ENCODE results near the gene WDR48. TPM values are rescaled to one million over a fixed set of nuclear protein-coding genes. Genes with fewer than 3 reads are reported as not detected.

The WDR48 gene
- polyA plus RNA-seq, 3 donors: 10.3 to 15.0 (median 11.3) TPM

DNA sequence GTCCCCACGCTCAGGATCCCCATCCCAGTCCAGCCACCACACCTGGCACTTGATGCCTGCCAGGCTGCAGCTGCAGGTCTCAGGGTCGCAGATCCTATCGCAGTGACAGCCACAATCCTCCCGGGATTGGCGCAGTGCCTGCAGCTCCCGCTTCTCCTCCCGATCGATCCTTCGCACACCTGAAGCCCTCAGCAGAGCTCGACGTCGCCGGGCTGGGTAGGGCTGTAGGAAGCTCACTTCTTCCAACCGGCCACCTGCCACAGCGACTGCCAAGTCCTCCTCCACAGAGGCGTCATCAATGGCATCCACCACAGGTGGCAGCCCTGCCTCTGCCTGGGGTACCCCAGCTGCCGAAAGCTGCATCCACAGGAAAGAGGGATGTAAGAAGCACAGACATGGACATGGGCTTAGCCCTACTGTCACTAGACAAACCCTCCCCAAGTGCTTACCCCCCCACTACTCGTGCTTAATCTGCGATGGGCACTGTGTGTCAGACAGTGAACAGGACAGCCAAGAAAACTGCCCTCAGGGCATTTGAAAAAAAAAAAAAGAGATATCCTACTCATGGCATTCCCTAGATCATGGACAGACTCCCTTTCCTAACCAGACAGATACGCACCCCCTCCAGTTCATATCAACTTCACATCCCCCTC is 92.4 kb downstream of the WDR48 start:
- no peak overlapping the region for H3K27ac ChIP-seq (ENCODE audit: low read depth, low read length)
- WGBS, 3 donors: 59 to 93% (median 87%) methylated on average over 19 to 20 of the region's 20 CpGs

DNA sequence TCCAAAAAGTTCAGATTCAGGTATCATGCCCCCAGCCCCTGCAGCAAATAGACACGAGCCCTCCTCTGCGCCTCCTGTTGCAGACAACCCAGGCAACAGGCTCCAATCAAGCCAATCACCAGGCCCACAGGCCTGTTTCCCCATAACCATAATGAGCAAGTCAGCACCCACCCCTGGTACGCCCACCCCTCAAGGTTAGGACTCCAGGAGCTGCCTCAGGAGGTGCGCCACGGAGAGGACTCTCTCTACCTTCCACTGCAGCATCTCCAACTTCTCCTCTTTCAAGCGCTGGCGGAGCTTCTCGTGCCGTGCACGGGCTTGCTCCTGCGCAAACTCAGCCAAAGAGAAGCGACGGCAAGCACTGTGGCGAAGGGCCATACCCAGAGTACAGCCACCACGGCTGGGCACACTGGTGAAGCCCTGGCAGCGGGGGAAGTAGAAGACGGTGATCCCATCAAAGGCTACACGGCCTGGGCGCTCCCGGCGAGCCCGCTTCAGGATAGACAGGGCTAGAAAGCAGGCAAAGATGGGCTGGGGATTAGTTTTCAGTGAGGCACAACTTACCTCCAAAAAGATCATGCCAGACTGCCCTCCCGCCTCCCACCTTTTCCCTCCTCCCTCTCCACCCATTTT is 93.0 kb downstream of the WDR48 start:
- no peak overlapping the region for H3K27ac ChIP-seq (ENCODE audit: low read depth, low read length)
- WGBS, 3 donors: 94 to 97% (median 96%) methylated on average over 23 of the region's 23 CpGs

DNA sequence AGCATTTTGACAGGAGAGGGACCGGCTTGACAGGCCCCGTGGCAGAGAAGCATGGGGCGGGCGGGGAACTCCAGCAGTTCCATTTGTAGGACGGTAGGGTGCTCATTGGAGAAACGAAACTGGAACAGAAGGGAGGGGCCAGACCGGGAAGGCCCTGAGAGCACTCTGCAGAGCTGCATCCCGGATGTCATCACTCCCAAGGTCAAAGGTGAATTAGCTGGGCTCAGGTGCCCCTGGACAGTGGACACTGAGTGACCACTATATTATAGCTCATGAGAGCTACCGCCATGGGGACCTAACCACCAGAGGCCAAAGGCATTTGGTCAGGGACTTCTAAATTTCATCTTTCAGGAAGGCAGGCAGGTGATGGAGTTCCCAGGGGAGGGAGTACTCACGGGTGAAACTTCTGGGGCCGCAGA is 94.3 kb downstream of the WDR48 start:
- no peak overlapping the region for H3K27ac ChIP-seq (ENCODE audit: low read depth, low read length)
- WGBS, 3 donors: 54 to 72% (median 57%) methylated on average over 11 of the region's 11 CpGs

Other genes with a start within 250 kb of the WDR48 start
- not detected for gene SCN10A, start 235.8 kb upstream of the WDR48 start, polyA plus RNA-seq
- gene SCN11A, start 72 bp upstream of the WDR48 start, polyA plus RNA-seq: under 1 TPM; 0.07 to 0.22 (median 0.21) TPM
- gene GORASP1, start 55.6 kb downstream of the WDR48 start, polyA plus RNA-seq: 10 to 100 TPM; 29.4 to 40.1 (median 34.4) TPM
- 1 to 10 TPM; 2.1 to 5.4 (median 2.7) TPM for gene TTC21A, start 55.7 kb downstream of the WDR48 start, polyA plus RNA-seq
- gene CSRNP1, start 101.6 kb downstream of the WDR48 start, polyA plus RNA-seq: 100 to 1,000 TPM in 1 of 3 donors, 10 to 100 TPM in 2; 23.7 to 178 (median 93.9) TPM
- gene XIRP1, start 140.6 kb downstream of the WDR48 start, polyA plus RNA-seq: under 1 TPM; 0.37 to 0.67 (median 0.51) TPM
- under 1 TPM; 0.24 to 0.45 (median 0.34) TPM for gene CX3CR1, start 228.0 kb downstream of the WDR48 start, polyA plus RNA-seq